HepG2 (cell line): ENCODE measurements around the gene ATG4B. TPM values are rescaled to one million over a fixed set of nuclear protein-coding genes. Genes with fewer than 3 reads are reported as not detected.

ENCODE experiments used
- ARID3A ChIP-seq: IDR thresholded peaks from 2 replicates; pipeline ENCODE4 v1.6.1; 2012; ENCODE audit warnings: low read depth, low read length, improper control_type of control experiment
- ARID4A ChIP-seq: sonication (generic); formaldehyde crosslinking; IDR thresholded peaks from 2 replicates; pipeline ENCODE4 v1.5.0; 2020; ENCODE audit warnings: mild to moderate bottlenecking, missing genetic modification reagents, borderline replicate concordance
- ATF4 ChIP-seq, 2 experiments: fragments of 450-650 bp in 1 of 2; sonication (generic) in 1 of 2; formaldehyde crosslinking; IDR thresholded peaks; 2 replicates each; pipeline versions ENCODE4 v1.5.0 to v1.8.0; 2020 to 2022; ENCODE audit warnings: mild to moderate bottlenecking in 1 of 2, missing genetic modification reagents in 1 of 2
- ATF7-NPFF ChIP-seq: sonication (generic); formaldehyde crosslinking; IDR thresholded peaks from 2 replicates; pipeline ENCODE4 v1.8.1; 2023; ENCODE audit warnings: mild to moderate bottlenecking, low read depth, missing genetic modification reagents, moderate library complexity
- HIVEP1 ChIP-seq: sonication (generic); formaldehyde crosslinking; IDR thresholded peaks from 2 replicates; pipeline ENCODE4 v1.4.0; 2020; ENCODE audit warnings: mild to moderate bottlenecking, missing genetic modification reagents
- KDM3A ChIP-seq: IDR thresholded peaks from 2 replicates; pipeline ENCODE4 v1.6.1; 2018; ENCODE audit warnings: low read depth, missing compliant biosample characterization
- MTF2 ChIP-seq: sonication (generic); formaldehyde crosslinking; IDR thresholded peaks from 2 replicates; pipeline ENCODE4 v1.5.0; 2020; ENCODE audit warnings: missing genetic modification reagents, borderline replicate concordance
- NR2F2 ChIP-seq: IDR thresholded peaks from 2 replicates; pipeline ENCODE4 v1.6.1; 2012; ENCODE audit warnings: low read depth, inconsistent platforms, borderline replicate concordance
- RFX5 ChIP-seq: IDR thresholded peaks from 2 replicates; pipeline ENCODE4 v1.6.1; 2011; ENCODE audit warnings: low read depth, low read length, improper control_type of control experiment
- RNF2 ChIP-seq: fragments of 450-650 bp; conservative IDR thresholded peaks from 2 replicates; pipeline ENCODE4 v1.6.1; 2016; ENCODE audit warnings: low read depth
- ZNF138 ChIP-seq: sonication (generic); formaldehyde crosslinking; IDR thresholded peaks from 2 replicates; pipeline ENCODE4 v1.5.0; 2020; ENCODE audit warnings: mild to moderate bottlenecking, low read depth, missing genetic modification reagents
- ZNF142 ChIP-seq: sonication (generic); formaldehyde crosslinking; IDR thresholded peaks from 2 replicates; pipeline ENCODE4 v1.4.0; 2020; ENCODE audit warnings: missing genetic modification reagents
- ZNF775 ChIP-seq: sonication (generic); formaldehyde crosslinking; IDR thresholded peaks from 2 replicates; pipeline ENCODE4 v1.4.0; 2020; ENCODE audit warnings: missing genetic modification reagents, mild to moderate bottlenecking, moderate library complexity, borderline replicate concordance
- polyA plus RNA-seq, 8 experiments: library from polyadenylated mRNA; depleted of rRNA in 3 of 8; stranded (reverse) in 7 of 8; unstranded in 1 of 8; fragments of >200 nt; fragmentation: Illumina TruSeq in 4 of 8; extraction: Trizol in 4 of 8; gene quantifications; 2 replicates each; pipeline versions ENCODE4 v1.2.1 to v1.2.3, GENCODE V29; 2011 to 2016; ENCODE audit warnings: low read depth in 4 of 8, missing spikeins in 1 of 8, mixed read lengths in 1 of 8; ENCODE audit not compliant: insufficient read depth in 1 of 8
- total RNA-seq, 5 experiments: library from RNA; depleted of rRNA; stranded (reverse); fragments of >200 nt; fragmentation: Illumina TruSeq; extraction: Trizol; gene quantifications; 2 replicates each; pipeline ENCODE4 v1.2.3, GENCODE V29; 2016; ENCODE audit warnings: low read depth in 1 of 5

The ATG4B gene
- total and polyA plus RNA-seq, 2 of the 13 experiments (the other 11 are each of a cell fraction or from before 2014, with no cell fraction given), result 95.5 to 239 TPM

DNA sequence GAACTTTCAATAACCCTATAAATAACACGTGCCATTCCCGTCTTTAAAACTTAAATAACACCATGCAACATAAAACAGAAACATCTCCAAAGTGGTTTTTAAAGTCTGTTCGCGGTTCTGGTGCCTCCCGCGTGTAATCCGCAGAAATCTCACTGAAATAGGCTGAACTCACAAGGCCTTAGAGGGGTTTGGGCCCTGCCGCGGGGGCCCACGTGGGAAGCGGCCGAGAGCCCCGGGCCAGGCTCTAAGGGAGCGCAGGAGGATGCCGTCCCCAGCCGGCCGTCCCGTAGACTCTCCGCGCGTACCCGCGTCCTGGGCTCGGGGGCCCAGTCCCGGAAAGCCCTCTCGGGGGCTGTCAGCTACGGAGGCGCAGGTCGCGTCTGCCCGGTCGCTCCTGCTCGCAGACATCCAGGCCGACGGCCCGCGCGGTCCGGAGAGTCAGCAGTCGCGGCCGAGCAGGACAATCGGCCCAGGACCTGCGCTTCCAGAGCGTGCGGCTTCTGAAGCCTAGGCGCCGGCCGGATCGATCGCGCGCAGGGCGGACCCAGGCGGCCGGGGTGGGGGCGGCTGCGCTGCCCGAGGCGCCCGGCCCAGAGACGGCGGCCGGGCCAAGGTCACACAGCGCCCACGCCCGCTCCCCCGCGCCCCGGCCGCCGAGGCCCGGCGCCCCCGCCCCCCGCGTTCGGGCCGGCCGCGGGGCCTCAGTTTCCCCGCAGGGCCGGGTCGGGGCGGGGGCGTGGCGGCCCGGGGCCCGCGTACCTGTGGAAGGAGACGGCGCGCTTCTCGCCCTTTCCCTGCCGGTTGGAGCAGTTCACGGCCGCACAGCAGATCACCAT is 1.1 kb upstream of the ATG4B start (continued):
- peak; percentile 84 for TF ChIP-seq ARID4A (CRISPR knock-in tag)
- no peak for TF ChIP-seq ARID3A
- TF ChIP-seq RNF2, result no peak
- no peak for TF ChIP-seq MTF2 (CRISPR knock-in tag)
- no peak for TF ChIP-seq ZNF142 (CRISPR knock-in tag)
- no peak for TF ChIP-seq ZNF138 (CRISPR knock-in tag)
- TF ChIP-seq NR2F2, result no peak
- TF ChIP-seq ATF7-NPFF (CRISPR knock-in tag), result no peak
- 0 out of 4 replicates have a peak, but pooled peaks of 1 of the 2 experiments have one; percentile 40 for TF ChIP-seq ATF4 (CRISPR knock-in tag; IDR thresholded peaks at IDR 0.05)
- TF ChIP-seq RFX5, result no peak
- TF ChIP-seq ZNF775 (CRISPR knock-in tag), result no peak
- TF ChIP-seq HIVEP1, result peak; percentile 89
- TF ChIP-seq KDM3A, result no peak
